Neural cell (in vitro differentiated cells): Measurements from ENCODE around the gene GAREM1.

Source experiments
- CTCF ChIP-seq: fragments of 450-650 bp; IDR thresholded peaks from 2 replicates; pipeline ENCODE4 v1.5.1; 2014; ENCODE audit warnings: antibody characterized with exemption, mild to moderate bottlenecking, moderate library complexity; ENCODE audit not compliant: poor library complexity, severe bottlenecking
- EP300 ChIP-seq: fragments of 450-650 bp; conservative IDR thresholded peaks from 2 replicates; pipeline ENCODE4 v1.6.1; 2014; ENCODE audit warnings: antibody characterized with exemption, mild to moderate bottlenecking, moderate library complexity; ENCODE audit not compliant: poor library complexity, severe bottlenecking
- POLR2AphosphoS5 ChIP-seq: IDR thresholded peaks from 2 replicates; pipeline ENCODE4 v1.6.1; 2012
- RAD21 ChIP-seq: fragments of 450-650 bp; conservative IDR thresholded peaks from 2 replicates; pipeline ENCODE4 v1.6.1; 2014; ENCODE audit warnings: antibody characterized with exemption, mild to moderate bottlenecking, moderate library complexity
- REST ChIP-seq: IDR thresholded peaks from 2 replicates; pipeline ENCODE4 v1.6.1; 2012; ENCODE audit warnings: borderline replicate concordance
- TAF1 ChIP-seq: IDR thresholded peaks from 2 replicates; pipeline ENCODE4 v1.6.1; 2012; ENCODE audit warnings: low read depth

- TF ChIP-seq TAF1 (no peak), CTCF (no peak), EP300 (no peak), POLR2AphosphoS5 (no peak), RAD21 (no peak), REST (no peak)
Measured at GRCh38 chr18:32262092-32262491, 208.6 kb downstream of the GAREM1 start.
